ENCODE measurements around the gene CISD1.

The CISD1 gene

GRCh38 chr10:58260334-58260733 is 8.6 kb upstream of the CISD1 start:
- Histone ChIP-seq H3K9me3 (ENCODE audit: low read depth, low read length) (no peaks in the 10 kb centered on the region), H3K4me3 (no peak overlapping the region), H3K9ac (ENCODE audit: insufficient read length) (no peak overlapping the region), H3K27ac (no peak overlapping the region), H3K36me3 (ENCODE audit: insufficient read depth, low read length) (no peaks in the 10 kb centered on the region)
- no peak for DNase-seq (ENCODE audit: low read depth, low spot score)
- TF ChIP-seq EZH2 (IDR thresholded peaks at IDR 0.05) (no peak), FOXP2 (optimal IDR thresholded peaks at IDR 0.05; ENCODE audit: control extremely low read depth, extremely low read length, insufficient read depth) (no peak), POLR2AphosphoS5 (IDR thresholded peaks at IDR 0.05; ENCODE audit: borderline replicate concordance, low read depth, low read length) (no peak)

GRCh38 chr10:58262766-58263165 is 6.2 kb upstream of the CISD1 start:
- Histone ChIP-seq H3K9me3 (ENCODE audit: low read depth, low read length) (no peaks in the 10 kb centered on the region), H3K4me3 (no peak overlapping the region), H3K27ac (no peak overlapping the region), H3K36me3 (ENCODE audit: insufficient read depth, low read length) (no peaks in the 10 kb centered on the region), H3K9ac (ENCODE audit: insufficient read length) (no peak overlapping the region)
- DNase-seq (ENCODE audit: low read depth, low spot score): no peak
- TF ChIP-seq EZH2 (IDR thresholded peaks at IDR 0.05) (no peak), FOXP2 (optimal IDR thresholded peaks at IDR 0.05; ENCODE audit: control extremely low read depth, extremely low read length, insufficient read depth) (no peak), POLR2AphosphoS5 (IDR thresholded peaks at IDR 0.05; ENCODE audit: borderline replicate concordance, low read depth, low read length) (no peak)

GRCh38 chr10:58264780-58265179 is 4.2 kb upstream of the CISD1 start:
- no peaks in the 10 kb centered on the region for H3K36me3 ChIP-seq (ENCODE audit: insufficient read depth, low read length)
- H3K4me3 ChIP-seq: peak overlapping the region; percentile 86
- TF ChIP-seq POLR2AphosphoS5 (IDR thresholded peaks at IDR 0.05; ENCODE audit: borderline replicate concordance, low read depth, low read length) (no peak), EZH2 (IDR thresholded peaks at IDR 0.05) (no peak), FOXP2 (optimal IDR thresholded peaks at IDR 0.05; ENCODE audit: control extremely low read depth, extremely low read length, insufficient read depth) (no peak)
- H3K9me3 ChIP-seq (ENCODE audit: low read depth, low read length): no peaks in the 10 kb centered on the region
- peak overlapping the region; percentile 57 for H3K9ac ChIP-seq (ENCODE audit: insufficient read length)
- H3K27ac ChIP-seq: peak overlapping the region; percentile 74
- DNase-seq (ENCODE audit: low read depth, low spot score): no peak

- no peaks in the 10 kb centered on the region for H3K36me3 ChIP-seq (ENCODE audit: insufficient read depth, low read length)
- H3K4me3 ChIP-seq: peak overlapping the region; percentile 86
- TF ChIP-seq POLR2AphosphoS5 (IDR thresholded peaks at IDR 0.05; ENCODE audit: borderline replicate concordance, low read depth, low read length) (no peak), FOXP2 (optimal IDR thresholded peaks at IDR 0.05; ENCODE audit: control extremely low read depth, extremely low read length, insufficient read depth) (no peak), EZH2 (IDR thresholded peaks at IDR 0.05) (no peak)
- no peak for DNase-seq (ENCODE audit: low read depth, low spot score)
- H3K9ac ChIP-seq (ENCODE audit: insufficient read length): peak overlapping the region; percentile 57
- no peaks in the 10 kb centered on the region for H3K9me3 ChIP-seq (ENCODE audit: low read depth, low read length)
- peak overlapping the region; percentile 74; the same call in 1 of the 2 replicates for H3K27ac ChIP-seq
Observed at GRCh38 chr10:58265249-58265648, 3.7 kb upstream of the CISD1 start.

GRCh38 chr10:58266003-58266825 is 2.7 kb upstream of the CISD1 start:
- no peak for DNase-seq (ENCODE audit: low read depth, low spot score)
- H3K4me3 ChIP-seq: peak overlapping the region; percentile 86
- H3K27ac ChIP-seq: peak overlapping the region; percentile 70

GRCh38 chr10:58266826-58267712 is 1.9 kb upstream of the CISD1 start:
- DNase-seq (ENCODE audit: low read depth, low spot score): no peak
- Histone ChIP-seq H3K9me3 (ENCODE audit: low read depth, low read length) (no peaks in the 10 kb centered on the region), H3K27ac (peak overlapping the region; percentile 70), H3K36me3 (ENCODE audit: insufficient read depth, low read length) (no peaks in the 10 kb centered on the region), H3K4me3 (peak overlapping the region; percentile 86), H3K9ac (ENCODE audit: insufficient read length) (peak overlapping the region; percentile 57)
- TF ChIP-seq POLR2AphosphoS5 (IDR thresholded peaks at IDR 0.05; ENCODE audit: borderline replicate concordance, low read depth, low read length): no peak; the same call in 1 of the 2 replicates
- no peak for TF ChIP-seq FOXP2 (optimal IDR thresholded peaks at IDR 0.05; ENCODE audit: control extremely low read depth, extremely low read length, insufficient read depth)
- TF ChIP-seq EZH2 (IDR thresholded peaks at IDR 0.05): no peak

More at GRCh38 chr10:58266003-58266825, 2.7 kb upstream of the CISD1 start:
- Histone ChIP-seq H3K9ac (ENCODE audit: insufficient read length) (peak overlapping the region; percentile 57), H3K9me3 (ENCODE audit: low read depth, low read length) (no peaks in the 10 kb centered on the region), H3K36me3 (ENCODE audit: insufficient read depth, low read length) (no peaks in the 10 kb centered on the region)
- no peak for TF ChIP-seq FOXP2 (optimal IDR thresholded peaks at IDR 0.05; ENCODE audit: control extremely low read depth, extremely low read length, insufficient read depth)
- TF ChIP-seq POLR2AphosphoS5 (IDR thresholded peaks at IDR 0.05; ENCODE audit: borderline replicate concordance, low read depth, low read length): no peak
- no peak for TF ChIP-seq EZH2 (IDR thresholded peaks at IDR 0.05)

GRCh38 chr10:58267713-58268453 is 1.1 kb upstream of the CISD1 start, which contains the start of gene IPMK:
IPMK (minus strand) TSS chr10:58267894; CDS start chr10:58267611, 283 bp downstream.
- TF ChIP-seq POLR2AphosphoS5 (IDR thresholded peaks at IDR 0.05; ENCODE audit: borderline replicate concordance, low read depth, low read length) (peak; percentile 28; the same call in 1 of the 2 replicates), FOXP2 (optimal IDR thresholded peaks at IDR 0.05; ENCODE audit: control extremely low read depth, extremely low read length, insufficient read depth) (no peak), EZH2 (IDR thresholded peaks at IDR 0.05) (no peak)
- H3K36me3 ChIP-seq (ENCODE audit: insufficient read depth, low read length): no peaks in the 10 kb centered on the region
- peak within 1 kb of the TSS; percentile 86 for H3K4me3 ChIP-seq
- no peaks in the 10 kb centered on the region for H3K9me3 ChIP-seq (ENCODE audit: low read depth, low read length)
- no peak for DNase-seq (ENCODE audit: low read depth, low spot score)
- peak within 1 kb of the TSS; percentile 41 for H3K9ac ChIP-seq (ENCODE audit: insufficient read length)
- peak within 1 kb of the TSS; percentile 70; the same call in 1 of the 2 replicates for H3K27ac ChIP-seq
